GM21381 (cell line): Measurements from ENCODE around the gene RASL10B.

Source experiments
- ATAC-seq: cut with Tn5 transposase; IDR thresholded peaks from one replicate; pipeline ENCODE4 v1.9.1; 2021; ENCODE audit warnings: mild to moderate bottlenecking, moderate library complexity; ENCODE audit not compliant: unreplicated experiment

The RASL10B gene

DNA sequence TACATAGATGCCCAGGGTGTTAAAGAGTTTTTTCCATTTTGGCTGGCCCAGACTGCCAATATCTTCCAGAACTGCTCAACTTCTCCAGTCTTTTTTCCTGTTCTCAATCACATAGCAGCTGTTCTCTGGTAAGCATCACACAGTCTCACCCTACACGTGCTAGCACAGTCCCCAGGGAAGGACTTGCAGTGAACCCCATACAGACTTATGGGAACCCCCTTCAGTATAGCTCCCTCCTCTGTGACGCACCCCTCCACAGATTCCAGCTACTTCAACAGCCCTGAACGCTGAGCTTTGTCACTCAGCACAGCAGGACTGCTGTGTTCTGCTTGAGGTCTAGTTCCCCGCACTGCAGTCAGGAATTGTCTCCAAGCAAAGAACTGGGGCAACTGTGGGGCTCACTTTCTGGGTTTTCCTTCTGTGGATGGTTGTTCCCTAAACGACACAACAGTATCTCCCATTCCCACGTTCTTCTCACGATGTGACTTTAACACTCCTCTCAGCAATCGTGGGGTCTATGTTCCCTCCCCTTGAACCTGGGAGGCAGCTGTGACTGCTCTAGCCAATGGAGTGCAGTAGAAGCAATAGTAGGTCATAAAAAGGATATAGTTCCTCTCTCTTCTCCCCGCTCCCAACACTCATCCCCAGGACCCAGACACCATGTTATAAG, 60.4 kb downstream of the RASL10B start:
- no peak for ATAC-seq
